AG09319 (cell line): Measurements from ENCODE around the gene ARHGEF17.
"Not testable (repeated sequence)": the region's sequence is repeated elsewhere in the genome, so short reads cannot be mapped to it uniquely, and the experiment has no call there.

Source experiments
- DNase-seq: peaks from one replicate; pipeline ENCODE4 v3.0.0-alpha.2; 2010; ENCODE audit warnings: low read depth; ENCODE audit errors: extremely low read depth
- TF ChIP-seq, protein P1 (sequence below): IDR thresholded peaks from 2 replicates; pipeline ENCODE4 v1.5.1; 2011; ENCODE audit warnings: low read depth, mild to moderate bottlenecking, inconsistent platforms, low read length, moderate library complexity

ARHGEF17 gene

GRCh38 chr11:73269459-73270015 lies 38.5 kb upstream of the ARHGEF17 start:
- DNase-seq: no peak
- TF ChIP-seq, protein P1, sequence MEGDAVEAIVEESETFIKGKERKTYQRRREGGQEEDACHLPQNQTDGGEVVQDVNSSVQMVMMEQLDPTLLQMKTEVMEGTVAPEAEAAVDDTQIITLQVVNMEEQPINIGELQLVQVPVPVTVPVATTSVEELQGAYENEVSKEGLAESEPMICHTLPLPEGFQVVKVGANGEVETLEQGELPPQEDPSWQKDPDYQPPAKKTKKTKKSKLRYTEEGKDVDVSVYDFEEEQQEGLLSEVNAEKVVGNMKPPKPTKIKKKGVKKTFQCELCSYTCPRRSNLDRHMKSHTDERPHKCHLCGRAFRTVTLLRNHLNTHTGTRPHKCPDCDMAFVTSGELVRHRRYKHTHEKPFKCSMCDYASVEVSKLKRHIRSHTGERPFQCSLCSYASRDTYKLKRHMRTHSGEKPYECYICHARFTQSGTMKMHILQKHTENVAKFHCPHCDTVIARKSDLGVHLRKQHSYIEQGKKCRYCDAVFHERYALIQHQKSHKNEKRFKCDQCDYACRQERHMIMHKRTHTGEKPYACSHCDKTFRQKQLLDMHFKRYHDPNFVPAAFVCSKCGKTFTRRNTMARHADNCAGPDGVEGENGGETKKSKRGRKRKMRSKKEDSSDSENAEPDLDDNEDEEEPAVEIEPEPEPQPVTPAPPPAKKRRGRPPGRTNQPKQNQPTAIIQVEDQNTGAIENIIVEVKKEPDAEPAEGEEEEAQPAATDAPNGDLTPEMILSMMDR: no peak

- no peak for DNase-seq
- TF ChIP-seq, protein P1: no peak
Observed at GRCh38 chr11:73270016-73270854, 37.8 kb upstream of the ARHGEF17 start.

- no peak for DNase-seq
- TF ChIP-seq, protein P1: no peak
Observed at GRCh38 chr11:73270855-73271477, 37.1 kb upstream of the ARHGEF17 start.

GRCh38 chr11:73271478-73271865 lies 36.6 kb upstream of the ARHGEF17 start:
- DNase-seq: not testable (repeated sequence)

DNA sequence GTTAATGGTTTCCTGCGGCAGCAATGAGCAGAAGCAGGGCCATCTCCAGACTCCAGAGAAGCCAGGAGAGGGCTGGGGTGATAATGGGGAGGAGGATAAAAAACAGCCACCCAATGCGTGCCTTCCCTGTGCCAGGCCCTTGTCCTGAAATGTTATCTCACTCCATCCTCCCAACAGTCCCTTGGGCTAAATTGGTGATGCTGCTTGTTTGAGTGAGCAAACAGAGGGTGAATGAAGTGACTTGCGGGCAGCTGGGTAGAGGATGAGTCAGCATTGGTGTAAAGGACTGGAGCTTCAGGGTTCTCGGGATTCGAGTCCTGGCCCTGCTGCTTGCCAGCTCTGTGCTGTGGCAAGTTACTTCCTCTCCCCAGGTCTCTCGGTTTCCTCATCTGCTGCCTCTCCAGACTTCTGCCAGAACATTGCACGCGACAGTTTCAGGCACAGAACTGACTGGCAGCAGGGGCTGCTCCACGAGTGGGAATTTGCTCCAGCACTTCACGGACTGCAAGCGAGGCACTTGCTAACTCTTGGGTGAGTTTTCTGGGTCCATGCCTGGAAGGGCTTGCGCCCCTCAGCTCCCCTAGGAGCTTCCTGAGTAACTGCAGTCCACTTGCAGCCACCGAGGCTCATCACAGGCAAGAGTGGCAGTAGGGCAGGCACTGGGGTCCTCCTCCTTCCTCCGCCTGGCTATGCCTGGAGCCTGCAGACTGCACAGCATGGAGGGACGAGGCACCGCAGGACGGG lies 36.0 kb upstream of the ARHGEF17 start, which contains the start of gene P2RY6:
Gene P2RY6 (plus strand): TSS at position 403 of the 744 bp plus-strand sequence. CDS start 24,181 bp downstream, outside the sequence.
- no peak for DNase-seq
- TF ChIP-seq, protein P1: no peak

DNA sequence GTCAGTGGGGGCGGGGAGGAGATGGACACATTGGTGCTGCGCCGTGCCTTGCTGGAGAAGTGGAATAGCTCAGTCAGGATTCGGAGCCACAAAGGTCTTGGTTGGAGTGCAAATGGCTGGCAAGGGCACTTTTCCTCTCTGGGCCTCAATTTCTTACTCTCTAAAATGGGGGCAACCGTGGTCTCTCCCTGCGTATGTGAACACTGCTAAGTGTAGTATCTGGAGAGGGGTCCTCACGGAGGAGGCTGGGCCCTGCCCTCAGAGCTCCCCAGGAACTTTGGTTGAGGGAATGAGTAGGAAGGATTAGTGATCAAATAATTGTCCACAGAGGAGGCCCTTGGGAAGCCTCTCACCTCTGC lies 35.4 kb upstream of the ARHGEF17 start:
- TF ChIP-seq, protein P1: no peak
- no peak for DNase-seq

- DNase-seq: no peak
- TF ChIP-seq, protein P1: no peak
Observed at GRCh38 chr11:73273222-73273895, 34.7 kb upstream of the ARHGEF17 start.

DNA sequence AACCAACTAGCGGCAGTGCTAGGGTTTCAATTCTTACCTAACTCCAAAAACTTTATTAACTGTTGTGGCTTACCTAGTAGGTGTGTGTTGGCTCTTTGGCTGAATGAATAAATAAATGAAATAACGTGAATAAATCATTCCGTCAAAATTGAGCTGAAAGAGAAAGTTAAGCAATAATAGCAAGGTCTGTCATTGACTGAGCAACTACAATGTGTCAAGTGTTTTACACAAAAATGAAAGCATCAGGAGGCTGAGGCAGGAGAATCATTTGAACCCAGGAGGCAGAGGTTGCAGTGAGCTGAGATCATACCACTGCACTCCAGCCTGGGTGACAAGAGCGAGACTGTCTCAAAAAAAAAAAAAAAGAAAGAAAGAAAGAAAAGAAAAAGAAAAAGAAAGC lies 33.9 kb upstream of the ARHGEF17 start:
- DNase-seq: not testable (repeated sequence)
